Measurements from ENCODE around the gene PLPP1.

PLPP1 gene

GRCh38 chr5:55437859-55438206 lies 96.9 kb downstream of the PLPP1 start:
- TF ChIP-seq CTCF (conservative IDR thresholded peaks at IDR 0.05; ENCODE audit: control insufficient read depth, insufficient read depth, low read depth, low read length): no peak
- no peak overlapping the region for H3K4me3 ChIP-seq (ENCODE audit: control insufficient read depth, low read depth, low read length)
- DNase-seq (ENCODE audit: low read depth): no peak

GRCh38 chr5:55437452-55437851 lies 97.3 kb downstream of the PLPP1 start:
- no peak for TF ChIP-seq CTCF (conservative IDR thresholded peaks at IDR 0.05; ENCODE audit: control insufficient read depth, insufficient read depth, low read depth, low read length)
- no peak for DNase-seq (ENCODE audit: low read depth)
- no peak overlapping the region for H3K4me3 ChIP-seq (ENCODE audit: control insufficient read depth, low read depth, low read length)

GRCh38 chr5:55432549-55432948 lies 102.2 kb downstream of the PLPP1 start:
- TF ChIP-seq CTCF (conservative IDR thresholded peaks at IDR 0.05; ENCODE audit: control insufficient read depth, insufficient read depth, low read depth, low read length): no peak
- DNase-seq (ENCODE audit: low read depth): no peak
- no peak overlapping the region for H3K4me3 ChIP-seq (ENCODE audit: control insufficient read depth, low read depth, low read length)

GRCh38 chr5:55429613-55430253 lies 105.0 kb downstream of the PLPP1 start:
- H3K4me3 ChIP-seq (ENCODE audit: control insufficient read depth, low read depth, low read length): no peak overlapping the region
- no peak for TF ChIP-seq CTCF (conservative IDR thresholded peaks at IDR 0.05; ENCODE audit: control insufficient read depth, insufficient read depth, low read depth, low read length)
- DNase-seq (ENCODE audit: low read depth): no peak

- no peak for TF ChIP-seq CTCF (conservative IDR thresholded peaks at IDR 0.05; ENCODE audit: control insufficient read depth, insufficient read depth, low read depth, low read length)
- no peak overlapping the region for H3K4me3 ChIP-seq (ENCODE audit: control insufficient read depth, low read depth, low read length)
- DNase-seq (ENCODE audit: low read depth): no peak
Measured at GRCh38 chr5:55429221-55429612, 105.5 kb downstream of the PLPP1 start.

- no peak for TF ChIP-seq CTCF (conservative IDR thresholded peaks at IDR 0.05; ENCODE audit: control insufficient read depth, insufficient read depth, low read depth, low read length)
- peak; percentile 77 for DNase-seq (ENCODE audit: low read depth)
- H3K4me3 ChIP-seq (ENCODE audit: control insufficient read depth, low read depth, low read length): no peak overlapping the region
Measured at GRCh38 chr5:55427157-55427556, 107.6 kb downstream of the PLPP1 start.

GRCh38 chr5:55426455-55426854 lies 108.3 kb downstream of the PLPP1 start:
- no peak for TF ChIP-seq CTCF (conservative IDR thresholded peaks at IDR 0.05; ENCODE audit: control insufficient read depth, insufficient read depth, low read depth, low read length)
- no peak overlapping the region for H3K4me3 ChIP-seq (ENCODE audit: control insufficient read depth, low read depth, low read length)
- no peak for DNase-seq (ENCODE audit: low read depth)

All from fibroblast of mammary gland (primary cell).